H9 (cell line): ENCODE data around the gene DPAGT1. TPM values are rescaled to one million over a fixed set of nuclear protein-coding genes. Genes with fewer than 3 reads are reported as not detected.

Experiments used
- DNase-seq: peaks from one replicate; pipeline ENCODE4 v3.0.0-alpha.2; 2017
- H2AFZ ChIP-seq: one replicate; pipeline ENCODE4 v1.6.1; 2013; ENCODE audit warnings: mild to moderate bottlenecking, low read length, control low read depth, moderate library complexity
- H2AK5ac ChIP-seq: 2 replicates; pipeline ENCODE4 v1.6.1; 2013; ENCODE audit warnings: low read length, control low read depth, mixed read lengths; ENCODE audit not compliant: insufficient read length
- H2BK120ac ChIP-seq: one replicate; pipeline ENCODE4 v1.6.1; 2013; ENCODE audit warnings: low read depth, mild to moderate bottlenecking, low read length, control low read depth, inconsistent platforms; ENCODE audit not compliant: poor library complexity, severe bottlenecking
- H2BK12ac ChIP-seq: 2 replicates; pipeline ENCODE4 v1.6.1; 2013; ENCODE audit warnings: low read length, control low read depth, mixed read lengths, low read depth; ENCODE audit not compliant: insufficient read length
- H2BK15ac ChIP-seq: 2 replicates; pipeline ENCODE4 v1.6.1; 2013; ENCODE audit warnings: low read depth, low read length, control low read depth
- H2BK20ac ChIP-seq: one replicate; pipeline ENCODE4 v1.6.1; 2013; ENCODE audit warnings: low read depth, mild to moderate bottlenecking, low read length, control low read depth, inconsistent platforms; ENCODE audit not compliant: poor library complexity, severe bottlenecking
- H2BK5ac ChIP-seq: 2 replicates; pipeline ENCODE4 v1.6.1; 2013; ENCODE audit warnings: low read length, control low read depth, mixed read lengths; ENCODE audit not compliant: insufficient read length
- H3K14ac ChIP-seq: 2 replicates; pipeline ENCODE4 v1.6.1; 2013; ENCODE audit warnings: low read length, control low read depth; ENCODE audit not compliant: insufficient read depth
- H3K18ac ChIP-seq: 2 replicates; pipeline ENCODE4 v1.6.1; 2013; ENCODE audit warnings: low read depth, mild to moderate bottlenecking, mixed read lengths, low read length, control low read depth; ENCODE audit not compliant: insufficient read length
- H3K23ac ChIP-seq: 2 replicates; pipeline ENCODE4 v1.6.1; 2013; ENCODE audit warnings: low read length, control low read depth, mixed read lengths, low read depth; ENCODE audit not compliant: insufficient read length
- H3K23me2 ChIP-seq: 2 replicates; pipeline ENCODE4 v1.6.1; 2013; ENCODE audit warnings: low read depth, mild to moderate bottlenecking, mixed read lengths, low read length, control low read depth; ENCODE audit not compliant: insufficient read length, poor library complexity, severe bottlenecking
- H3K27ac ChIP-seq: 2 replicates; pipeline ENCODE4 v1.5.1; 2013; ENCODE audit warnings: low read length, control low read depth, mixed read lengths, low read depth; ENCODE audit not compliant: insufficient read length
- H3K27me3 ChIP-seq: 2 replicates; pipeline ENCODE4 v1.6.1; 2013; ENCODE audit warnings: low read length, control low read depth, inconsistent platforms; ENCODE audit not compliant: insufficient read depth
- H3K4ac ChIP-seq: 2 replicates; pipeline ENCODE4 v1.6.1; 2013; ENCODE audit warnings: low read depth, mild to moderate bottlenecking, control low read depth, inconsistent platforms, low read length, moderate library complexity
- H3K4me1 ChIP-seq: 2 replicates; pipeline ENCODE4 v1.6.1; 2013; ENCODE audit warnings: low read length, control low read depth, inconsistent platforms; ENCODE audit not compliant: insufficient read depth
- H3K4me2 ChIP-seq: 2 replicates; pipeline ENCODE4 v1.6.1; 2013; ENCODE audit warnings: low read length, control low read depth, mixed read lengths; ENCODE audit not compliant: insufficient read length, insufficient read depth
- H3K56ac ChIP-seq: 2 replicates; pipeline ENCODE4 v1.6.1; 2013; ENCODE audit warnings: low read depth, mild to moderate bottlenecking, mixed read lengths, low read length, control low read depth; ENCODE audit not compliant: insufficient read length
- H3K79me1 ChIP-seq: 2 replicates; pipeline ENCODE4 v1.6.1; 2013; ENCODE audit warnings: low read depth, mild to moderate bottlenecking, moderate library complexity, low read length, control low read depth, inconsistent platforms; ENCODE audit not compliant: insufficient read depth, poor library complexity, severe bottlenecking
- H3K79me2 ChIP-seq: 2 replicates; pipeline ENCODE4 v1.6.1; 2013; ENCODE audit warnings: low read length, control low read depth, inconsistent platforms; ENCODE audit not compliant: insufficient read depth
- H3K9ac ChIP-seq: 2 replicates; pipeline ENCODE4 v1.6.1; 2013; ENCODE audit warnings: low read length, control low read depth, mixed read lengths; ENCODE audit not compliant: insufficient read length; ENCODE audit errors: extremely low read depth
- H3K9me3 ChIP-seq: one replicate; pipeline ENCODE4 v1.6.1; 2013; ENCODE audit warnings: low read depth, low read length, inconsistent platforms; ENCODE audit not compliant: control insufficient read depth
- H3T11ph ChIP-seq: one replicate; pipeline ENCODE4 v1.6.1; 2013; ENCODE audit warnings: mild to moderate bottlenecking, low read length, control low read depth, inconsistent platforms
- H4K20me1 ChIP-seq: one replicate; pipeline ENCODE4 v1.6.1; 2013; ENCODE audit not compliant: control insufficient read depth, insufficient read length, insufficient read depth
- H4K5ac ChIP-seq: 2 replicates; pipeline ENCODE4 v1.6.1; 2013; ENCODE audit warnings: low read depth, mild to moderate bottlenecking, mixed read lengths, low read length, control low read depth; ENCODE audit not compliant: insufficient read length
- H4K8ac ChIP-seq: replicated peaks from 2 replicates; pipeline ENCODE4 v1.6.1; 2013; ENCODE audit warnings: low read length, control low read depth, mixed read lengths, low read depth; ENCODE audit not compliant: insufficient read length
- H4K91ac ChIP-seq: 2 replicates; pipeline ENCODE4 v1.6.1; 2013; ENCODE audit warnings: low read depth, mild to moderate bottlenecking, moderate library complexity, mixed read lengths, low read length, control low read depth; ENCODE audit not compliant: insufficient read length
- H3K27ac Mint-ChIP-seq, 3 experiments: 2 replicates in 2 of 3; 3 replicates in 1 of 3; pipeline ENCODE4 v1.8.0; 2020 to 2021; ENCODE audit warnings: mixed read lengths in 3 of 3, mild to moderate bottlenecking in 1 of 3, moderate library complexity in 1 of 3
- H3K27me3 Mint-ChIP-seq: 2 replicates; pipeline ENCODE4 v1.8.0; 2021; ENCODE audit warnings: low read depth, mild to moderate bottlenecking, moderate library complexity, mixed read lengths
- H3K36me3 Mint-ChIP-seq, 3 experiments: 2 replicates in 2 of 3; 3 replicates in 1 of 3; pipeline ENCODE4 v1.8.0; 2020 to 2021; ENCODE audit warnings: low read depth in 3 of 3, mixed read lengths in 3 of 3; ENCODE audit not compliant: insufficient read depth in 1 of 3
- H3K4me1 Mint-ChIP-seq, 2 experiments: 2 replicates each; pipeline ENCODE4 v1.8.0; 2020; ENCODE audit warnings: mixed read lengths in 2 of 2
- H3K4me3 Mint-ChIP-seq, 2 experiments: 2 replicates in 1 of 2; 3 replicates in 1 of 2; pipeline ENCODE4 v1.8.0; 2020 to 2021; ENCODE audit warnings: mild to moderate bottlenecking in 2 of 2, mixed read lengths in 2 of 2, moderate library complexity in 1 of 2
- H3K9me3 Mint-ChIP-seq, 2 experiments: 2 replicates in 1 of 2; 3 replicates in 1 of 2; pipeline ENCODE4 v1.8.0; 2020; ENCODE audit warnings: mild to moderate bottlenecking in 2 of 2, mixed read lengths in 2 of 2, moderate library complexity in 1 of 2
- CTCF ChIP-seq: fragments of 200-600 bp; sonication (generic); conservative IDR thresholded peaks from 3 replicates; pipeline ENCODE4 v1.8.0; 2021; ENCODE audit warnings: antibody characterized with exemption, mild to moderate bottlenecking
- WGBS: extraction: QIAGEN DNeasy Blood & Tissue Kit; methylation state at CpG from one replicate; pipeline ENCODE4 v1.1.7; 2013; ENCODE audit warnings: missing lambda C conversion rate, low lambda C conversion rate, mixed read lengths; ENCODE audit not compliant: insufficient read length; ENCODE audit errors: extremely low coverage; 5-methylcytosine and 5-hydroxymethylcytosine counted together
- total RNA-seq: library from RNA; stranded (reverse); gene quantifications from 2 replicates; pipeline ENCODE4 v1.2.1, GENCODE V29; 2021

DPAGT1 gene
- total RNA-seq, 1 experiment from 2014 or later: 43.6 TPM

- Mint-ChIP-seq H3K4me3 (peak within 1 kb of the TSS; percentile 75 to 88), H3K36me3 (no peaks in the 10 kb centered on the region), H3K9me3 (no peaks in the 10 kb centered on the region; a peak in 2 of 5 replicates), H3K27me3 (peaks cover 16% of the 10 kb centered on the region), H3K27ac (peak within 1 kb of the TSS in 2 of 3 experiments; percentile 20 to 75; a peak in 3 of 7 replicates), H3K4me1 (peaks cover 26 to 29% of the 10 kb centered on the region in 2 experiments)
- Histone ChIP-seq H3K27ac (no peak within 1 kb of the TSS), H2BK120ac (no peak within 1 kb of the TSS), H3K23ac (no peak within 1 kb of the TSS), H3T11ph (no peak within 1 kb of the TSS), H3K79me2 (no peaks in the 10 kb centered on the region), H3K4me2 (peak within 1 kb of the TSS; percentile 47), H3K9me3 (no peaks in the 10 kb centered on the region), H2AFZ (no peak within 1 kb of the TSS), H2AK5ac (no peak within 1 kb of the TSS), H3K79me1 (no peaks in the 10 kb centered on the region), H3K18ac (no peak within 1 kb of the TSS), H4K5ac (no peak within 1 kb of the TSS), H4K20me1 (no peaks in the 10 kb centered on the region), H3K27me3 (peaks cover 5% of the 10 kb centered on the region; the same call in 1 of the 2 replicates), H3K9ac (peak within 1 kb of the TSS; percentile 7), H3K4me1 (peaks cover 8% of the 10 kb centered on the region; the same call in 1 of the 2 replicates), H4K91ac (no peak within 1 kb of the TSS), H3K23me2 (peaks cover 17% of the 10 kb centered on the region), H2BK15ac (no peak within 1 kb of the TSS), H3K4ac (no peak within 1 kb of the TSS), H2BK20ac (no peak within 1 kb of the TSS), H2BK12ac (no peak within 1 kb of the TSS), H2BK5ac (no peak within 1 kb of the TSS), H3K14ac (no peak within 1 kb of the TSS), H3K56ac (no peak within 1 kb of the TSS), H4K8ac (no peak within 1 kb of the TSS)
- peak; percentile 90 for DNase-seq
- WGBS: no CpG with 5 or more reads among the region's 49 CpGs
- TF ChIP-seq CTCF: no peak
These were observed 5.2 kb upstream of the DPAGT1 start, which contains the start of gene C2CD2L for GRCh38 chr11:119106564-119107537. TSS of gene C2CD2L (plus strand) at chr11:119107344. CDS start at chr11:119107742, 398 bp downstream.
